ENCODE measurements around the gene SIK1.

Gene SIK1

DNA sequence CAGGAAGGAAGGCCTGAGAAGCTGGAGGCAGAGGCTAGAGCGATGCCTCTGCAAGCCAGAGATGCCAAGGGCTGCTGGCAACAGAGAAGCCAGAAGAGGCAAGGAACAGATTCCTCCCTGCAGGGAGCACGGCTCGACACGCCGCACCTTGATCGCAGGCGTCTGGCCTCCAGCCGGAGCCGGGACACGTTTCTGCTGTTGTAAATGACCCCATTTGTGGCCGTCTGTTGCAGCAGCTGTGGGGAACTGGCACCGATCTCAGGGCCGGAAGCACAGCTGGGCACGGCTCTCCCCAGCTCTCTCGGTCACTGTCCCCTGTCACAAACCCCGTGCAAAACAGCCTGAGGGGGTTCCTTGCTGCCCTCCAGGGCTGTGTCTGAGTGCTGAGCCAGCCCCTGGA, 59.6 kb downstream of the SIK1 start:
- no peak for DNase-seq (ENCODE audit: low read depth in 3 of 3)

- no peak for DNase-seq (ENCODE audit: low read depth in 3 of 3)
These were observed 60.3 kb downstream of the SIK1 start for GRCh38 chr21:43366656-43367055.

GRCh38 chr21:43365611-43366426, 61.1 kb downstream of the SIK1 start:
- no peak for DNase-seq (ENCODE audit: low read depth in 3 of 3)

GRCh38 chr21:43364851-43365424, 62.0 kb downstream of the SIK1 start:
- DNase-seq (ENCODE audit: low read depth in 3 of 3): no peak
